Measurements from ENCODE around the gene CASS4.
"Not testable (repeated sequence)": the region's sequence is repeated elsewhere in the genome, so short reads cannot be mapped to it uniquely, and the experiment has no call there.

The CASS4 gene

GRCh38 chr20:56411759-56412472, at the start of gene CASS4:
CASS4 (plus strand) TSS chr20:56412260; CDS start chr20:56412459, 199 bp downstream.
- DNase-seq (ENCODE audit: low spot score) = no peak

- no peak for DNase-seq (ENCODE audit: low spot score)
These were observed 49.1 kb upstream of the CASS4 start for GRCh38 chr20:56362833-56363413.

- DNase-seq (ENCODE audit: low spot score) = no peak
These were observed 48.6 kb upstream of the CASS4 start for GRCh38 chr20:56363491-56363890.

GRCh38 chr20:56368351-56369134, 43.5 kb upstream of the CASS4 start:
- no peak for DNase-seq (ENCODE audit: low spot score)

- no peak for DNase-seq (ENCODE audit: low spot score)
These were observed 42.9 kb upstream of the CASS4 start for GRCh38 chr20:56369179-56369578.

- no peak for DNase-seq (ENCODE audit: low spot score)
These were observed 40.1 kb upstream of the CASS4 start for GRCh38 chr20:56371977-56372376.

- no peak for DNase-seq (ENCODE audit: low spot score)
These were observed 39.2 kb upstream of the CASS4 start for GRCh38 chr20:56372850-56373249.

GRCh38 chr20:56373942-56374341, 38.1 kb upstream of the CASS4 start:
- DNase-seq (ENCODE audit: low spot score) = no peak

GRCh38 chr20:56376331-56376730, 35.7 kb upstream of the CASS4 start:
- no peak for DNase-seq (ENCODE audit: low spot score)

- DNase-seq (ENCODE audit: low spot score) = no peak
These were observed 33.7 kb upstream of the CASS4 start for GRCh38 chr20:56378386-56378785.

GRCh38 chr20:56380375-56380774, 31.7 kb upstream of the CASS4 start:
- no peak for DNase-seq (ENCODE audit: low spot score)

- DNase-seq (ENCODE audit: low spot score) = no peak
These were observed 30.6 kb upstream of the CASS4 start for GRCh38 chr20:56381501-56381900.

- DNase-seq (ENCODE audit: low spot score) = no peak
These were observed 29.4 kb upstream of the CASS4 start for GRCh38 chr20:56382696-56383095.

- DNase-seq (ENCODE audit: low spot score) = no peak
These were observed 28.7 kb upstream of the CASS4 start for GRCh38 chr20:56383334-56383733.

- DNase-seq (ENCODE audit: low spot score) = no peak
These were observed 26.9 kb upstream of the CASS4 start for GRCh38 chr20:56385130-56385529.

- DNase-seq (ENCODE audit: low spot score) = no peak
These were observed 25.8 kb upstream of the CASS4 start for GRCh38 chr20:56386219-56386618.

- DNase-seq (ENCODE audit: low spot score) = no peak
These were observed 23.2 kb upstream of the CASS4 start for GRCh38 chr20:56388882-56389281.

- DNase-seq (ENCODE audit: low spot score) = no peak
These were observed 22.3 kb upstream of the CASS4 start for GRCh38 chr20:56389807-56390206.

GRCh38 chr20:56390396-56390795, 21.7 kb upstream of the CASS4 start:
- not testable (repeated sequence) for DNase-seq (ENCODE audit: low spot score)

GRCh38 chr20:56391037-56391436, 21.0 kb upstream of the CASS4 start:
- DNase-seq (ENCODE audit: low spot score) = peak; percentile 11

- DNase-seq (ENCODE audit: low spot score) = no peak
These were observed 20.4 kb upstream of the CASS4 start for GRCh38 chr20:56391596-56392131.

GRCh38 chr20:56392132-56392880, 19.8 kb upstream of the CASS4 start, which contains the start of the genes AURKA and CSTF1:
AURKA (minus strand) TSS chr20:56392215; CDS start chr20:56388197, 4,018 bp downstream.
CSTF1 (plus strand) TSS chr20:56392645; CDS start chr20:56395553, 2,908 bp downstream.
- DNase-seq (ENCODE audit: low spot score) = peak; percentile 99

Data from NAMALWA (cell line).